HG03045 (cell line): ENCODE measurements around the gene CD22.
"Not testable (repeated sequence)": the region's sequence is repeated elsewhere in the genome, so short reads cannot be mapped to it uniquely, and the experiment has no call there.

Experiments
- ATAC-seq: cut with Tn5 transposase; IDR thresholded peaks from one replicate; pipeline ENCODE4 v1.9.1; 2021; ENCODE audit warnings: mild to moderate bottlenecking, moderate library complexity; ENCODE audit not compliant: unreplicated experiment

Gene CD22

GRCh38 chr19:35328851-35329285 lies at the start of gene CD22:
CD22 (plus strand) TSS chr19:35329187; CDS start chr19:35332041, 2,854 bp downstream.
- no peak for ATAC-seq

GRCh38 chr19:35279374-35279773 lies 49.6 kb upstream of the CD22 start:
- no peak for ATAC-seq

GRCh38 chr19:35279985-35280821 lies 48.8 kb upstream of the CD22 start:
- no peak for ATAC-seq

- ATAC-seq, result no peak
These were observed 47.7 kb upstream of the CD22 start for GRCh38 chr19:35281303-35281702.

DNA sequence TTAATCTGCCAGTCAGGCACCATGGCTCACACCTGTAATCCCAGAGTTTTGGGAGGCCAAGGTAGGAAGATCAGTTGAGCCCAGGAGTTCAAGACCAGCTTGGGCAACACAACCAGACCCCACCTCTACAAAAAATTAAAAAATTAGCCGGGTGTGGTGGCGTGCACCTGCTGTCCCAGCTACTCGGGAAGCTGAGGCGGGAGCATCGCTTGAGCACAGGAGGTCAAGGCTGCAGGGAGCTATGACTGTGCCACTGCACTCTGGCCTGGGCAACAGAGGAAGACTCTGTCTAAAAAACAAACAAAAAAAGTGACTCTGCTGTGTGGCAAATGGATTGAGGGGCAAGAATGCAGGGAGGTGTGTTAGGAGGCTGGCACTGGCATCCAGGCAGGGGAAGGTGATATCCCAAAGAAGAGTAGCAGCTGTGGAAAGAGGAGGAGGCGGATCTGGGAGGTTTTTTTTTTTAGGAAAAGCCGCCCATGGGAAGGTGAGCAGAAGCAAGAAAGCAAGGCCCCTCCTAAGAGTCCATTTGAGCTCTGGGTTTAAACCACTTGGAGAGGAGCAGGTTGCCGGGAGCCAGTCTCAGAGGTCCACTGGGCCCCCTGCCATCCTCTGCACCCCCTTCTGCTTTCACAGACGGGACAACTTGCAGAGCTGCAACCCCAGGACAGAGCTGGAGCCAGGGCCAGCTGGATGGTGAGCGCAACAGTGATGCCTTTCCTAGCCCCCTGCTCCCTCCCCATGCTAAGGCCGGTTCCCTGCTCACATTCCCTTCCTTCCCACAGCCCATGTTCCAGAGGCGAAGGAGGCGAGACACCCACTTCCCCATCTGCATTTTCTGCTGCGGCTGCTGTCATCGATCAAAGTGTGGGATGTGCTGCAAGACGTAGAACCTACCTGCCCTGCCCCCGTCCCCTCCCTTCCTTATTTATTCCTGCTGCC lies 44.6 kb upstream of the CD22 start:
- no peak for ATAC-seq

- no peak for ATAC-seq
These were observed 43.9 kb upstream of the CD22 start for GRCh38 chr19:35285095-35285449.

GRCh38 chr19:35285465-35285864 lies 43.5 kb upstream of the CD22 start:
- ATAC-seq, result not testable (repeated sequence)

- ATAC-seq, result not testable (repeated sequence)
These were observed 42.9 kb upstream of the CD22 start for GRCh38 chr19:35286101-35286500.

DNA sequence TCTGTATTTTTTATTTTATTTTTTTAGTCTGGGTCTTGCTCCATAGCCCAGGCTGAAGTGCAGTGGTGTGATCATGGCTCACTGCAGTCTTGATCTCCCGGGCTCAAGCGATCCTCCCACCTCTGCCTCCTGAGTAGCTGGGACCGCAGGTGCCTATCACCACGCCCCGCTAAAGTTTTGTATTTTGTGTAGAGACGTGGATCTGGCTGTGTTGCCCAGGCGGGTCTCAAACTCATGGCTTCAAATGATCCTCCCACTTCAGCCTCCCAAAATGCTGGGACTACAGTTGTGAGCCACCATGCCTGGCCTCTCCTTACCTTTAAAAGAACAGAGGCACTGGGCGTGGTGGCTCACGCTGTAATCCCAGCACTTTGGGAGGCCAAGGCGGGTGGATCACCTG lies 41.3 kb upstream of the CD22 start:
- ATAC-seq, result no peak

GRCh38 chr19:35288331-35288730 lies 40.7 kb upstream of the CD22 start:
- ATAC-seq, result no peak

DNA sequence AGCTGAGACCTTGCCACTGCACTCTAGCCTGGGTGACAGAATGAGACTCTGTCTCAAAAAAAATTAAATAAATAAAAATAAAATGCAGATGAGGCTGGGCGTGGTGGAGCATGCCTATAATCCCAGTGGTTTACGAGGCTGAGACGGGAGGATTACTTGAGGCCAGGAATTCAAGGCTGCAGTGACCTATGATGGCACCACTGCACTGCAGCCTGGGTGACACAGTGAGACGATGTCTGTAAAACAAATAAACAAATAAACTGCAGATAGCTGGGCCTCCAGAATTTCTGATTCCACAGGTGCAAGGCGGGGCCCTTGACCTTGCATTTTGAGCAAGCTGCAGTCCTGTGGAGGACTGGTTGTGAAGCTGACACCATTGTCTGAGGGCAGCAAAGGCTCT lies 40.1 kb upstream of the CD22 start:
- no peak for ATAC-seq

- no peak for ATAC-seq
These were observed 38.4 kb upstream of the CD22 start for GRCh38 chr19:35290381-35291127.

- ATAC-seq, result no peak
These were observed 37.7 kb upstream of the CD22 start for GRCh38 chr19:35291259-35291658.

DNA sequence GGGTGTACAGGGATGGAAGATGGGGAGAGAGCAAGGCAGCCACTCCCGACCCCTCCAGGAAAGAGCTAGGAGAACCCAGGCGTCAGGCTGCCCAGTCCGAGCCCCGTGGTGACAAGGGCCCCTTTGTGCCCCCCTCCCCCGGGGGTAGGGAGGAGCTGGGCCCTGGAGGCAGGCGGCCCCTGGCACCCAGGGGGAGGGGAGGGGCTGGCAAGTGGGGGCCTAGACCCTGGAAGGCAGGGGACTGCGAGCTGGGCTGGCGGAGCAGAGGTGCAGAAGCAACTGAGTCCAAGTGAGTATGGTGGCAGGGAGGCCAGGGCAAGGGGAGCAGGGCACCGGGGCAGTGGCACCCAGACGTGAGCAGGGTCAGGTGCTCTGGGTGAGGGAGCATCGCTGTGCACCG lies 37.1 kb upstream of the CD22 start, which contains the start of gene MAG:
Gene MAG (plus strand): TSS at position 246 of the 400 bp plus-strand sequence. CDS start 3,248 bp downstream, outside the sequence.
- no peak for ATAC-seq

DNA sequence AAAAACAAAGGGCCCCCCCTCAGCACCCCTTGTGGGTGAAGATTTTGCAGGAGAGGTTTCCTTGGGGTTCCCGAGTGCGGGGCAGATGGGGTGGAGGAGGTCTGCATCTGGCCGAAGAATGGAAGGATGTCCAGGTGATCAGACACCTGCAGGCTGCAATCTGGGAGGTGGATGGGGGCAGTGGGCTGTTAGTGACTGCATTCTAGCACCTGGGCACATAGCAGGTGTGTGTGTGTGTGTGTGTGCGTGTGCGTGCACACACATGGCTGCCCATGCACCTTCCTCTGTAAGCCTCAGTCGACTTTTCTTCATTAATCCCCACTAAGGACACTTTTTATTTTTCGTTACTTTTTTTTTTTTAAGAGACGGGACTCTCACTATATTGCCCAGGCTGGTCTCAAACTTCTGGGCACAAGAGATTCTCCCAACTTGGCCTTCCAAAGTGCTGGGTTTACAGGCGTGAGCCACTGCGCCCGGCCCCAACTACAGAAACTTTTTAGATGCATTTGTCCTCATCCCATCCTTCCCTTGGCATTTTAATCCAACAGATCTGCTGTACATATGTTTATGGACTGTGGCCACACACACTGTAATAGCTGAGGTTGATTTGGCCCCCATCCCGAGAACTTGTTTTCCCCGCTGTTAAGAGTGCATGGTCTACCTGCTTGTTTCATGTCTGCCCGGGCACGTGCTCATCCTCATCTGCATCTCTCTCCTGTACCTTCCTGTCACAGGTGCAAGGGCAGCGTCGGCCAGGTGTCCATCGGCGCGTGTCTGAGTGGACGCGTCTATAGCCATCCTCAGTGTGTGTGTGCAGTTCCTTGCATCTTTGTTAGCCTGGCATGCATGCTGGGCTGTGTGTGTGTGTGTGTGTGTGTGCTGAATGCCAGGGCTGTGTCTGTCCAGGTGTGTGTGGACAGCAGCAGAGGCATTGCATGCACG lies 36.3 kb upstream of the CD22 start:
- ATAC-seq, result no peak

- no peak for ATAC-seq
These were observed 35.6 kb upstream of the CD22 start for GRCh38 chr19:35293363-35293739.

- no peak for ATAC-seq
These were observed 35.2 kb upstream of the CD22 start for GRCh38 chr19:35293808-35294207.

DNA sequence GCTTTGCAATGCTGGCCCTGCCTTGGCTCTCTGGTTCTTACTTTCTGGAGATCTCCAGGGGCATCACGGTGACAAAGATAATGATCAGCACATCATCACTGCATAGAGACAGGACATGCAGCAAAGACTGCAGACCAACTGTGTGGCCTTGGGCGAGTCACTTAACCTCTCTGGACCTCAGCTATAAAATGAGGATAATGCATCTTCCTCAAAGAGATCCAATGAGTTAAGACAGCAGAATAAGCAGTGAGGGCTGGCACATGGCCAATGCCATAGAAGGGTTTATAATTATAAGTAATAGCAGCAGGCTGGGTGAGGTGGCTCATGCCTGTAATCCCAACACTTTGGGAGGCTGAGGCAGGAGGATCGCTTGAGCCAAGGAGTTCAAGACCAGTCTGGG lies 34.7 kb upstream of the CD22 start:
- no peak for ATAC-seq

GRCh38 chr19:35294859-35295791 lies 33.9 kb upstream of the CD22 start:
- no peak for ATAC-seq
